WTC11 (cell line): ENCODE data around the gene TP63. TPM values are rescaled to one million over a fixed set of nuclear protein-coding genes. Genes with fewer than 3 reads are reported as not detected.

ENCODE experiments used
- ATAC-seq: fragments of 200-7000 bp; cut with Tn5 transposase; 2 replicates; pipeline ENCODE4 v1.10.0; 2021; ENCODE audit warnings: mild to moderate bottlenecking, moderate library complexity
- CTCF ChIA-PET: fragments of 300-600 bp; sonication (Branson Sonifier 250); formaldehyde crosslinking; loops from one replicate; lab custom pipeline; 2021; ENCODE audit warnings: antibody characterized with exemption; lab: Charles Lee
- POLR2A ChIA-PET: fragments of 350-600 bp; sonication (Branson Sonifier 250); formaldehyde crosslinking; loops from one replicate; lab custom pipeline; 2021; ENCODE audit warnings: antibody characterized with exemption; lab: Charles Lee
- DNase-seq: peaks from one replicate; pipeline ENCODE4 v3.0.0; 2021; ENCODE audit warnings: low spot score
- H3K27ac Mint-ChIP-seq: 2 replicates; pipeline ENCODE4 v1.8.0; 2021; ENCODE audit warnings: mixed read lengths
- H3K27me3 Mint-ChIP-seq: 2 replicates; pipeline ENCODE4 v1.8.0; 2021; ENCODE audit warnings: low read depth, mild to moderate bottlenecking, moderate library complexity, mixed read lengths
- H3K36me3 Mint-ChIP-seq: 2 replicates; pipeline ENCODE4 v1.8.0; 2021; ENCODE audit warnings: mixed read lengths
- H3K4me1 Mint-ChIP-seq: 2 replicates; pipeline ENCODE4 v1.8.0; 2022; ENCODE audit warnings: mixed read lengths
- H3K4me3 Mint-ChIP-seq: 2 replicates; pipeline ENCODE4 v1.8.0; 2021; ENCODE audit warnings: mild to moderate bottlenecking, moderate library complexity, mixed read lengths
- H3K9me3 Mint-ChIP-seq: 2 replicates; pipeline ENCODE4 v1.8.0; 2021; ENCODE audit warnings: mixed read lengths
- AFF4 ChIP-seq: sonication (generic); formaldehyde crosslinking; IDR thresholded peaks from 2 replicates; pipeline ENCODE4 v1.8.1; 2023; ENCODE audit warnings: mild to moderate bottlenecking, missing genetic modification reagents, borderline replicate concordance
- FOXK1 ChIP-seq: sonication (generic); formaldehyde crosslinking; IDR thresholded peaks from 2 replicates; pipeline ENCODE4 v1.8.0; 2022; ENCODE audit warnings: mild to moderate bottlenecking, moderate library complexity, missing genetic modification reagents
- HMGA2 ChIP-seq: fragments of 250-450 bp; sonication (Bioruptor Pico); IDR thresholded peaks from 2 replicates; pipeline ENCODE4 v1.4.0; 2021; ENCODE audit warnings: mild to moderate bottlenecking, moderate library complexity
- SMAD3 ChIP-seq: sonication (generic); formaldehyde crosslinking; IDR thresholded peaks from 2 replicates; pipeline ENCODE4 v1.8.0; 2022; ENCODE audit warnings: missing genetic modification reagents, mild to moderate bottlenecking, borderline replicate concordance
- TEAD4 ChIP-seq: sonication (generic); formaldehyde crosslinking; IDR thresholded peaks from 2 replicates; pipeline ENCODE4 v1.8.0; 2022; ENCODE audit warnings: mild to moderate bottlenecking, missing genetic modification reagents
- ZNF232 ChIP-seq: sonication (generic); formaldehyde crosslinking; IDR thresholded peaks from 2 replicates; pipeline ENCODE4 v1.8.0; 2022; ENCODE audit warnings: mild to moderate bottlenecking, missing genetic modification reagents
- ZNF423 ChIP-seq: fragments of 250-450 bp; sonication (Bioruptor Pico); IDR thresholded peaks from 2 replicates; pipeline ENCODE4 v2.1.2; 2022; ENCODE audit warnings: mild to moderate bottlenecking, moderate library complexity
- ZSCAN18 ChIP-seq: fragments of 250-450 bp; sonication (Bioruptor Pico); IDR thresholded peaks from 2 replicates; pipeline ENCODE4 v2.1.2; 2022; ENCODE audit warnings: mild to moderate bottlenecking, moderate library complexity
- total RNA-seq: library from RNA; stranded (reverse); gene quantifications from 3 replicates; pipeline ENCODE4 v1.2.3, GENCODE V29; 2021
- TF ChIP-seq, protein P1 (sequence below): sonication (generic); formaldehyde crosslinking; IDR thresholded peaks from 2 replicates; pipeline ENCODE4 v1.8.1; 2023; ENCODE audit warnings: mild to moderate bottlenecking, moderate library complexity, missing genetic modification reagents
- TF ChIP-seq, protein P2 (sequence below): sonication (generic); formaldehyde crosslinking; IDR thresholded peaks from 2 replicates; pipeline ENCODE4 v1.8.0; 2022; ENCODE audit warnings: mild to moderate bottlenecking, missing genetic modification reagents
- TF ChIP-seq, protein P3 (sequence below): sonication (generic); formaldehyde crosslinking; IDR thresholded peaks from 2 replicates; pipeline ENCODE4 v1.8.0; 2022; ENCODE audit warnings: mild to moderate bottlenecking, missing genetic modification reagents
- TF ChIP-seq, protein P4 (sequence below): sonication (generic); formaldehyde crosslinking; IDR thresholded peaks from 2 replicates; pipeline ENCODE4 v1.8.1; 2022; ENCODE audit warnings: low read depth, mild to moderate bottlenecking, moderate library complexity, missing genetic modification reagents, borderline replicate concordance

The TP63 gene
- total RNA-seq, 1 experiment from 2014 or later: 0.09 TPM

DNA sequence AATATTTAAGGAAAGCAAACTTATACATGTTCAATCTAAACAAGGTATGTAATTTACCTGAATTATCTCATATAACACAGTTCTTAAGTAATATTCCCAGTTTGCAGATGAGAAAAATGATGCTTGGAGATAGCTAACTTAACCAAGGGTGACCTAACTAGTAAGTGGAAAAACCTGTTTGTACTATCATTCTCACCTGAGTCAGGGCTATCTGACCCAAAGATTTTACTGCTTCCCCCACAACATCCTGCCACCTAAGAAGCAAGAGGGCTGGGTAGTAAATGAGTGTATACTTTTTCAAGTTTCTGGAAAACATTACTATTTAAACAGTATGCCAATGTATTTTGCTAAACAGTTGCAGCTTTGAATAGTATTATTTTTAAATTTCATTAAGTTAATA, 10.6 kb downstream of the TP63 start (continued):
- TF ChIP-seq AFF4 (CRISPR knock-in tag): no peak

- Mint-ChIP-seq H3K36me3 (no peaks in the 10 kb centered on the region), H3K27me3 (no peaks in the 10 kb centered on the region), H3K4me1 (no peaks in the 10 kb centered on the region), H3K4me3 (no peak overlapping the region), H3K27ac (no peak overlapping the region), H3K9me3 (peaks cover 7% of the 10 kb centered on the region)
- TF ChIP-seq, protein P1, sequence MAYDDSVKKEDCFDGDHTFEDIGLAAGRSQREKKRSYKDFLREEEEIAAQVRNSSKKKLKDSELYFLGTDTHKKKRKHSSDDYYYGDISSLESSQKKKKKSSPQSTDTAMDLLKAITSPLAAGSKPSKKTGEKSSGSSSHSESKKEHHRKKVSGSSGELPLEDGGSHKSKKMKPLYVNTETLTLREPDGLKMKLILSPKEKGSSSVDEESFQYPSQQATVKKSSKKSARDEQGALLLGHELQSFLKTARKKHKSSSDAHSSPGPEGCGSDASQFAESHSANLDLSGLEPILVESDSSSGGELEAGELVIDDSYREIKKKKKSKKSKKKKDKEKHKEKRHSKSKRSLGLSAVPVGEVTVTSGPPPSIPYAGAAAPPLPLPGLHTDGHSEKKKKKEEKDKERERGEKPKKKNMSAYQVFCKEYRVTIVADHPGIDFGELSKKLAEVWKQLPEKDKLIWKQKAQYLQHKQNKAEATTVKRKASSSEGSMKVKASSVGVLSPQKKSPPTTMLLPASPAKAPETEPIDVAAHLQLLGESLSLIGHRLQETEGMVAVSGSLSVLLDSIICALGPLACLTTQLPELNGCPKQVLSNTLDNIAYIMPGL (CRISPR knock-in tag): no peak
- TF ChIP-seq, protein P2, sequence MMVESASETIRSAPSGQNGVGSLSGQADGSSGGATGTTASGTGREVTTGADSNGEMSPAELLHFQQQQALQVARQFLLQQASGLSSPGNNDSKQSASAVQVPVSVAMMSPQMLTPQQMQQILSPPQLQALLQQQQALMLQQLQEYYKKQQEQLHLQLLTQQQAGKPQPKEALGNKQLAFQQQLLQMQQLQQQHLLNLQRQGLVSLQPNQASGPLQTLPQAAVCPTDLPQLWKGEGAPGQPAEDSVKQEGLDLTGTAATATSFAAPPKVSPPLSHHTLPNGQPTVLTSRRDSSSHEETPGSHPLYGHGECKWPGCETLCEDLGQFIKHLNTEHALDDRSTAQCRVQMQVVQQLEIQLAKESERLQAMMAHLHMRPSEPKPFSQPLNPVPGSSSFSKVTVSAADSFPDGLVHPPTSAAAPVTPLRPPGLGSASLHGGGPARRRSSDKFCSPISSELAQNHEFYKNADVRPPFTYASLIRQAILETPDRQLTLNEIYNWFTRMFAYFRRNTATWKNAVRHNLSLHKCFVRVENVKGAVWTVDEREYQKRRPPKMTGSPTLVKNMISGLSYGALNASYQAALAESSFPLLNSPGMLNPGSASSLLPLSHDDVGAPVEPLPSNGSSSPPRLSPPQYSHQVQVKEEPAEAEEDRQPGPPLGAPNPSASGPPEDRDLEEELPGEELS (CRISPR knock-in tag): no peak
- TF ChIP-seq HMGA2 (CRISPR knock-in tag) (no peak), ZNF423 (CRISPR knock-in tag) (no peak), ZSCAN18 (CRISPR knock-in tag) (no peak), TEAD4 (CRISPR knock-in tag) (no peak), ZNF232 (CRISPR knock-in tag) (no peak), FOXK1 (no peak), SMAD3 (no peak)
- TF ChIP-seq, protein P3, sequence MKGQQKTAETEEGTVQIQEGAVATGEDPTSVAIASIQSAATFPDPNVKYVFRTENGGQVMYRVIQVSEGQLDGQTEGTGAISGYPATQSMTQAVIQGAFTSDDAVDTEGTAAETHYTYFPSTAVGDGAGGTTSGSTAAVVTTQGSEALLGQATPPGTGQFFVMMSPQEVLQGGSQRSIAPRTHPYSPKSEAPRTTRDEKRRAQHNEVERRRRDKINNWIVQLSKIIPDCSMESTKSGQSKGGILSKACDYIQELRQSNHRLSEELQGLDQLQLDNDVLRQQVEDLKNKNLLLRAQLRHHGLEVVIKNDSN (CRISPR knock-in tag): no peak
- TF ChIP-seq, protein P4, sequence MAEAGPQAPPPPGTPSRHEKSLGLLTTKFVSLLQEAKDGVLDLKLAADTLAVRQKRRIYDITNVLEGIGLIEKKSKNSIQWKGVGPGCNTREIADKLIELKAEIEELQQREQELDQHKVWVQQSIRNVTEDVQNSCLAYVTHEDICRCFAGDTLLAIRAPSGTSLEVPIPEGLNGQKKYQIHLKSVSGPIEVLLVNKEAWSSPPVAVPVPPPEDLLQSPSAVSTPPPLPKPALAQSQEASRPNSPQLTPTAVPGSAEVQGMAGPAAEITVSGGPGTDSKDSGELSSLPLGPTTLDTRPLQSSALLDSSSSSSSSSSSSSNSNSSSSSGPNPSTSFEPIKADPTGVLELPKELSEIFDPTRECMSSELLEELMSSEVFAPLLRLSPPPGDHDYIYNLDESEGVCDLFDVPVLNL (CRISPR knock-in tag): no peak
- no peak for DNase-seq
- POLR2A ChIA-PET: no interaction called here
- CTCF ChIA-PET: no interaction called here
- no peak for ATAC-seq
Observed at GRCh38 chr3:189646853-189647542, 15.8 kb downstream of the TP63 start.
